NCI-H524 treated with DMSO at 0.1 percent for 48 hours (cell line): ENCODE results near the gene ZGLP1.
"Not testable (repeated sequence)": the region's sequence is repeated elsewhere in the genome, so short reads cannot be mapped to it uniquely, and the experiment has no call there.

Experiments used
- DNase-seq: peaks from one replicate; lab custom pipeline; 2025; lab: John Stamatoyannopoulos, UW

Gene ZGLP1

GRCh38 chr19:10309423-10309822, at the start of gene ZGLP1:
Gene ZGLP1, minus strand, starts transcription at chr19:10309815.
- DNase-seq = no peak

DNA sequence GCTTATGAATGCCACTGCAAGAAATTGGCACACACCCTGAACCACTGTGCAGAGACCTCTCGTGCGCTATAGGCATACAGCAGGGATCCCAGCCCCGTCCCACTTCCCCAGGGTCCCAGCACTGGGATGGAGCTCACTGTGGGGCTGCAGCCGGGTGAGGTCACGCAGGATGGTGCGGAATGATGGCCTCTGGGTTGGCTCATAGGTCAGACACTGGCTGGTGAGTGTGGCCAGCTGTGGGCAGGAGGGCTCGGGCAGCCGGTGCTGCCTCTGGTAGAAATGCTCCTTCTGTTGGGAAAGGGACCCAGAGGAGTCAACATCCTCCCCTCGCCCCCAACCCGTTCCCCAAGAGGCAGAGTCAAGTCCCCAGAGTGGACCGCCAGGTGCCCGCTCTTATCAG, 46.8 kb upstream of the ZGLP1 start:
- no peak for DNase-seq

DNA sequence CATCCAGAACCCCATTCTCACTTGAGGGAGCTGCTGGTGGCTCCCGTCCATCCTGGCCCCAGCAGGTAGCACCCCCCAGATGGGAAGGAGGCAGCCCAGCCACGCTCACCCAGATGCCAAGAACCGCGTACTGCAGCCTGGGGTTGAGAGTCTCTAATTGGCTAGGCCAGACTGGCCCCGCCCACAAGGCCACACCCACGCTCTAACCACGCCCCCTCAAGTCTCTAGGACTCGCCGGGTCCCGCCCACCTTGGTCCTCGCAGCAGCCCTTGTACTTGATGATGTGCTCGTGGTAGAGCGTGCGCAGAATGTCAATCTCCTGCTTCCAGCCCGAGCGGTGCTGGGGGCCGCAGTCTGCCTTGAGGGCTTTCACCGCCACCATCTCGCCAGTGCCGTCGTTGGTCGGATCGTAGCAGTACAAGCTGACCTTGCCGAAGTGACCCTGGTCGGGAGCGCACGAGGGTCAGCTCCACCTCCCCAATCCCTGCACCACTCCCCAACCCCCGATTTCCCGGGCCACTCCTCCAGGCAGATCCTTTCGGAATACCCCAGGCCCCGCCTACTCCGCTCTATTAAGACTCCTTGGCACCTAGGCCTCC, 44.3 kb upstream of the ZGLP1 start:
- DNase-seq = no peak

- no peak for DNase-seq
Observed at GRCh38 chr19:10352764-10353671, 43.4 kb upstream of the ZGLP1 start.

DNA sequence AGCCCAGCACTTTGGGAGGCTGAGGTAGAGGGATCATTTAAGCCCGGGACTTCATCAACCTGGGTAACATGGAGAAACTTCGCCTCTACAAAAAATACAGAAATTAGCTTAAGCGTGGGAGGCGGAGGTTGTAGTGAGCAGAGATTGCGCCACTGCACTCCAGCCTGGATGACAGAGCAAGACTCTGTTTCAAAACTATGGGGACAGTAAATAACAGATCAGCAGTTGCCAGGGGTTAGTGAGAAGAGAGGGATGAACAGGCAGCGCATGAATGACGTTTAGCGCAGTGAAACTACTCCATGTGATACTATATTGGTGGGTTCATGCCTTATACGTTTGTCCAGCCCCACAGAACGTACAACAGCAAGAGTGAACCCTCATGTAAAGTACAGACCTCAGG, 36.9 kb upstream of the ZGLP1 start:
- DNase-seq = no peak

- no peak for DNase-seq
Observed at GRCh38 chr19:10344780-10345179, 35.2 kb upstream of the ZGLP1 start.

- DNase-seq = no peak
Observed at GRCh38 chr19:10343495-10343894, 33.9 kb upstream of the ZGLP1 start.

GRCh38 chr19:10339977-10340376, 30.4 kb upstream of the ZGLP1 start:
- no peak for DNase-seq

DNA sequence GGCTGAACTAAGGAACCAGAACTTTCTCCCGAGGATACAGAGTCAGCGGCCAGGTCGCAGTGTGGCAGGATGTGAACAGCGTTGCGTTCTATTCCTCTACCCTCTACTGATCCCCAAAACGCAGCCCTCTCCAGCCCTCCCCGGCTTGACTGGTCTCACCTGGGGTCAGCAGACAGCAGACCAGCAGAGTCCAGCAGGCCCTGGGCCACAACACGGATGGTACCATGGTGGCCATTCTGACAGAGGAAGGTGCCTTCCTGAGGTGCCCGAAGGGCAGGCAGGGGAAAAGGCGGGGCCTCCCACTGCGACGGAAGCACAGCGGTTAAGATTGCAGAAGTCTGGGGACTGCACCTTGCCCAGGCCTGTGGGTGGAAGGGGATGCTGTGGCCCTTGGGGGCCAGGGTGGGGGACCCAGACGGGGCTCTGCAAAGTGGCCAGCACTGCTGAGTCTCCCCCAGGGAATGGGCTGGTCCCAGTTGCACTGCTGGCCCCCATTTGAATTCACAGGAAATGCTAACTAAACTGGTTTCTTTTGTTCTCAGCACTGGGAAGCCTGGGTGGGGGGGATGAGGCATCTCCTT, 29.9 kb upstream of the ZGLP1 start, which contains the start of gene ICAM3:
ICAM3 (minus strand) TSS at position 245 of the 581 bp plus-strand sequence; CDS start at position 235, 10 bp downstream.
- no peak for DNase-seq

DNA sequence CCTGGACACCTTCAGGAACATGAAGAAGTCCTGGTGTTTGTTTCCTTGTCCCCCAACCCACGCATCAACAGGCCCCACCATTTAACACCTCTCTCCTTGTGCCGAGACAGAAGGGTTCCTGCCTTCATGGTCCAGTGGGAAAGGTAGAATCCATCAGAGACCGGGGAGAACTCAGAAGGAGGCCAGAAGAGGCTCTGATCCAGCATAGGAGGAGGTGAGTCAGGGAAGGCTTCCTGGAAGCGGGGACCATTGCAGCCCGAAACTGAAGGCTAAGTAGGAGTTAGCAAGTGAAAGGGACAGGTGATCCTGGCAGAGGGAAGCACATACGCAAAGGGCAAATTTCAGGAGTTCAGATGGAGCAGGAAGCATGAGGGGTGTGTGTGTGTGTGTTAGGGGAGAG, 29.3 kb upstream of the ZGLP1 start:
- no peak for DNase-seq

DNA sequence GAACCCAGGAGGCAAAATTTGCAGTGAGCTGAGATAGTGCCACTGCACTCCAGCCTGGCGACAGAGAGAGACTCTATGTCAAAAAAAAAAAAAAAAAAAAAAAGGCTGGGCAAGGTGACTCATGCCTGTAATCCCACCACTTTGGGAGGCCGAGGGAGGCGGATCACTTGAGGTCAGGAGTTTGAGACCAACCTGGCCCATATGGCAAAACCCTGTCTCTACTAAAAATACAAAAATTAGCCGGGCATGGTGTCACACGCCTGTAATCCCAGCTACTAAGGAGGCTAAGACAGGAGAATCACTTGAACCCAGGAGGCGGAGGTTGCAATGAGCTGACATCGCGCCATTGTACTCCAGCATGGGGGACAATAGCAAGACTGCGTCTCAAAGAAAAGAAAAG, 27.1 kb upstream of the ZGLP1 start:
- DNase-seq = not testable (repeated sequence)

DNA sequence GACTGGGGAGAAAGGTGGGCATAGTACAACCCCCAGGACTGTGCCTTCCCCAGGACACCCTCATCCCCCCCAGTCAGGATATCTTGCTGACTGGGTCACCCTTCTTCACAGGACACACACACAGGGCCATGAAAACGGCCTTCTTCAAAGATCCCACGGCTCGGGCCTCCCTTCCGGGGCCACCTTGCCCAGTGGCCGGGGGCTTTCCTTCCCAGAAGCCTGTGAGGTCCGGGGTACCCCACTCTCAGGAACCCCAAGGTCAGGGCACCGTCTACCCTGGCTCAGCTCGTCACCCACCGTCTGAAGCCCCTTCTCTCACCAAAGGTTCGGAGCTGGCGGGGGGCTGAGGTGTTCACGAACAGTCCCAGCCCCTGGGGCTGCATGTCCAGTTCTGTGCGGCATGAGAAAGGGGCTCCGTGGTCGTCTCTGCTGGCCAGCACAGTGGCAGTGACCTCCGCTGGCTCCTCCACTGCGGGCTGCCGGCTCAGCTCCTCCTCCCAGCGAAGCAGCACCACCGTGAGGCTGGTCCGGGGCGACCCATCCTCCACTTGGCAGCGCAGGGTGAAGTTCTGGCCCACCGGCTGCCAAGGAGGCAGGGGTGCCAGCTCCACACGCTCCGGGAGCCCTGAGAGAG, 25.9 kb upstream of the ZGLP1 start:
- DNase-seq = no peak

DNA sequence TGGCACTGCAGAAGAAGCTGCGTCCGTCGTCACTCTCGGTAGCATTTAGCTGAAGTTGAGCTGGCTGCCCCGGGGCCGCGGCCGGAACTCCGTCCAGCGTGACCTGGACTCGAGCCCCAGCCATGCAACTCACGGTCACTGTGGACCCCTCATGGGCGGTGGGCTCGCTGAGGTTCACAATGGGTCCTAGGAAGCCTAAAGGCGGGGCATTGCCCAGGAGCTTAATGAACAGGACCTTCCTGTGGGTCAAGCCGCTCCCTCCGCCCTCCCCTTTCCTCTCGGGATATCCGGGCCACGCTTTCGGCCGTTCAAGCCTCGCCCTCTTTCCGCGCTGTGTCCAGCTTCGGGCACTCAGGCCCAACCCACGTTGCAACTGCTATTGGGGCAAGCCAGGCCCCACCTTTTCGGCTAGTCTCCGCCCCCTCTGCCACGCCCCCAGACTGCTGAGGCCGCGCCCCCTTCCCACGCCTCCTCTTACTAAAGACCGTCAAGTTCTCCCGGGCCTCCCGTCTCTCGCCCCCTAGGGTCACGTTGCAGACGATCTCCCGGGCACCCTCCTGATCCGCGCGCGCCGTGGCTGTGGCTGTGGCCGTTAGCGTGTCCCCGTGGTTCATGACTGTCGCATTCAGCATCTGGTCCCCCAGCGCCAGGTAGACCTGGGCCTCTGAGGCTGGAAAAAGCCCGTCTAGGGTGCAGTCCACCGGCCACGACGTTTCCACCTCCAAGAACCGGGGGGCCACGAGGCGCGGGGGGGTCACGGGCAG, 25.2 kb upstream of the ZGLP1 start:
- DNase-seq = no peak

DNA sequence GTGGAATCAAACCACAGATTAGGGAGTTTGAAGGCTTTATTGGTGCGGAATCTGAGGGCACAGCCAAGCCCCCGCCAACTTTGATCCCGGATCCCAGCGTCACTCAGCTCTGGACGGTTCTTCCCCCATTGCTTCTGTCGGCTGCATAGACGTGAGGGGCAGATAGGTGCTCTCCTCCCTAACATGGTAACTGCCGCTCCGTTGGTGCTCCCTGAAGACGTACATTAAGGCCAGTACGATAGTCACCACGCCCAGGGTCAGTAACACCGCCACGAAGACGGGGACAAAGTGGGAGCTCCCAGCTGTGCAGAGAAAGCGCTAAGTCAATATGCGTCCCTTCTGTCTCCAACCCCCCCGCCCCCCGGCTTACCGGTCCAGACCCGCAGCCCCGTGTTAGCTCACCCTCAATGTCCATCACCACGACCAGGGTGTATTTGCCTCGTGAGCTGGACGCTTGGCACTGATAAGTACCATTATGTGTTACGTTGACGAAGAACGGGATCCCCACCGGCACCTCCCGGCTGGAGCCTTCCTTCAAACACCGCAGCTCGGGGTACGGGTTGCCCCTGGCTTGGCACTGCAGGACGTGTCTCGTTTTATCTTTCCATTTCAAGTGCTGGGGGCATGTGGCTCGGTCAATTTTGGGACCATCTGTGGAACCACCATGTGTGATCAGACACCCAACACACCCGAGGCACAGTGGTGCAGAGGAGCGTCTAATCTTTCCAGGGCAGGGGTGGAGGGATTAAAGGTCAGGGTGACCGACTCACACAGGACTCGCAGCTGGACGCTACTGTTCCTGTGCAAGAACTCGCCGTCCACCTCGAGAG, 24.4 kb upstream of the ZGLP1 start:
- DNase-seq = no peak

- DNase-seq = peak; percentile 77
Observed at GRCh38 chr19:10332965-10333757, 23.5 kb upstream of the ZGLP1 start, which contains the start of gene RAVER1. Gene RAVER1, minus strand, starts transcription at chr19:10333529. Its CDS starts 22 bp downstream, at chr19:10333507.

DNA sequence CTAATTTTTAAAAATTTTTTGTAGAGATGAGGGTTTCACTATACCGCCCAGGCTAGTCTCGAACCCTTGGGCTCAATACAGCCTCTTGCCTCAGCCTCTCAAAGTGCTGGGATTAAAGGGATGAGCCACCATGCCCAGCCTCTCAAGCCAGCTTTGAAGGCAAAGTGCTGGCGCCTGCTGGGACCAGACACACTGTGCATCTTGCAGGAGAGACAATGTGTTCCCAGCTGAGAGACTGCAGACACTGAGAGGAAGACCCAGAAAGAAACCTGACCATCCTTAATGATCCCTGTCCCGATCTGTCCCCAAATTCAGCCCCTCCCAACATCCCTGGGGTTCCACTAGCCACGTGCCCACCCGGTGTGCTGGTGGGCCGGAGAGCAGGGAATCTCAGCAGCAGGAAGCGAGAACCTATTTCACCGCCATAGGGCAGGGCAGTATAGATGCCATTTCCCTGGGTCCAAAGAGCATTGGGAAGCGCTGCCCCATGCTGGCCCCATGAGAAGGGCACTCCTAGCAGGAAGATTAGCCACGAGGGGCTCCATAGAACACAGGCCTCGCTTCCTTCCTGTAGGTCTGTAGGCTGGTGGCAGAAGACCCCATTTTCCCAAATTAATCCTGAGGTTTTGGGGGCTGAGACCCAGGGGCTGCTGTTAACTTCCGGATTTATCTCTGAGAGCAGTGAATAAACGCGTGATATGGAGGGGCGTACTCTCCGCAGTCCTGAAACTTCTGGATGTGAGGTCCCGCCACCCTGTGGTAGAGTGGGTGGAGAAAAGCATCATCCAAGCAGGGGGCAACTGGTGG, 22.7 kb upstream of the ZGLP1 start:
- DNase-seq = no peak

GRCh38 chr19:10329555-10329954, 19.9 kb upstream of the ZGLP1 start:
- no peak for DNase-seq

- no peak for DNase-seq
Observed at GRCh38 chr19:10328558-10329429, 19.2 kb upstream of the ZGLP1 start.
